GM12878 (cell line): Measurements from ENCODE around the gene CLPTM1. TPM values are rescaled to one million over a fixed set of nuclear protein-coding genes. Genes with fewer than 3 reads are reported as not detected.

Experiments
- BHLHE40 ChIP-seq, 2 experiments: fragments of 450-650 bp in 1 of 2; IDR thresholded peaks; 2 replicates each; pipeline ENCODE4 v1.6.1; 2011 to 2017; ENCODE audit warnings: low read depth in 2 of 2, borderline replicate concordance in 1 of 2, improper control_type of control experiment in 1 of 2, low read length in 1 of 2, mild to moderate bottlenecking in 1 of 2
- CREB1 ChIP-seq: IDR thresholded peaks from 2 replicates; pipeline ENCODE4 v1.6.1; 2012; ENCODE audit warnings: low read depth, mild to moderate bottlenecking, inconsistent platforms
- JUND ChIP-seq: IDR thresholded peaks from 2 replicates; pipeline ENCODE4 v1.6.1; 2012; ENCODE audit warnings: low read depth, mild to moderate bottlenecking, low read length, improper control_type of control experiment, moderate library complexity
- PAX5 ChIP-seq: IDR thresholded peaks from 2 replicates; pipeline ENCODE4 v1.6.1; 2011; ENCODE audit warnings: low read depth, low read length, borderline replicate concordance
- RCOR1 ChIP-seq: conservative IDR thresholded peaks from 2 replicates; pipeline ENCODE4 v1.6.1; 2012; ENCODE audit warnings: low read depth, low read length, improper control_type of control experiment
- REST ChIP-seq: IDR thresholded peaks from 2 replicates; pipeline ENCODE4 v1.6.1; 2012; ENCODE audit warnings: mild to moderate bottlenecking, low read depth, low read length
- SMAD5 ChIP-seq: IDR thresholded peaks from 2 replicates; pipeline ENCODE4 v1.6.1; 2016; ENCODE audit warnings: antibody characterized with exemption, low read depth
- TCF12 ChIP-seq: IDR thresholded peaks from 2 replicates; pipeline ENCODE4 v1.6.1; 2011; ENCODE audit warnings: low read depth, mild to moderate bottlenecking, low read length
- USF1 ChIP-seq: IDR thresholded peaks from 2 replicates; pipeline ENCODE4 v1.6.1; 2011; ENCODE audit warnings: borderline replicate concordance, low read depth, mild to moderate bottlenecking, moderate library complexity, mixed read lengths, low read length; ENCODE audit not compliant: insufficient read depth; ENCODE audit errors: extremely low read length
- polyA plus RNA-seq, 11 experiments: library from polyadenylated mRNA; depleted of rRNA in 4 of 11; unstranded in 6 of 11; stranded (reverse) in 5 of 11; fragments of >200 nt; fragmentation: Nextera tagmentation in 4 of 11; fragmentation: Illumina TruSeq in 1 of 11; extraction: Ambion mirVana in 4 of 11; extraction: Trizol in 1 of 11; gene quantifications; 1 replicate in 1 of 11; 2 replicates in 10 of 11; pipeline versions ENCODE4 v1.2.1 to v1.2.3, GENCODE V29; 2011 to 2016; ENCODE audit warnings: inconsistent platforms in 2 of 11, missing spikeins in 2 of 11, low read depth in 1 of 11
- total RNA-seq, 4 experiments: library from RNA; depleted of rRNA in 3 of 4; stranded (reverse); fragments of >200 nt in 3 of 4; fragmentation: Illumina TruSeq in 1 of 4; extraction: Trizol in 1 of 4; gene quantifications; 2 replicates each; pipeline versions ENCODE4 v1.2.1 to v1.2.3, GENCODE V29; 2013 to 2021
- TF ChIP-seq, protein P1 (sequence below): IDR thresholded peaks from 2 replicates; pipeline ENCODE4 v1.6.1; 2012; ENCODE audit warnings: low read depth, low read length, improper control_type of control experiment
- TF ChIP-seq, protein P2 (sequence below): IDR thresholded peaks from 2 replicates; pipeline ENCODE4 v1.6.1; 2012; ENCODE audit warnings: improper control_type of control experiment, low read depth, low read length; ENCODE audit not compliant: insufficient replicate concordance
- TF ChIP-seq, protein P3 (sequence below): fragments of 450-650 bp; IDR thresholded peaks from 2 replicates; pipeline ENCODE4 v1.6.1; 2017; ENCODE audit warnings: mild to moderate bottlenecking, moderate library complexity

The CLPTM1 gene
- total and polyA plus RNA-seq, 10 of the 15 experiments (the other 5 are each of a cell fraction or from before 2014, with no cell fraction given): 0.42 to 72.6 (median 35.2) TPM

- TF ChIP-seq JUND: no peak
- TF ChIP-seq, protein P1, sequence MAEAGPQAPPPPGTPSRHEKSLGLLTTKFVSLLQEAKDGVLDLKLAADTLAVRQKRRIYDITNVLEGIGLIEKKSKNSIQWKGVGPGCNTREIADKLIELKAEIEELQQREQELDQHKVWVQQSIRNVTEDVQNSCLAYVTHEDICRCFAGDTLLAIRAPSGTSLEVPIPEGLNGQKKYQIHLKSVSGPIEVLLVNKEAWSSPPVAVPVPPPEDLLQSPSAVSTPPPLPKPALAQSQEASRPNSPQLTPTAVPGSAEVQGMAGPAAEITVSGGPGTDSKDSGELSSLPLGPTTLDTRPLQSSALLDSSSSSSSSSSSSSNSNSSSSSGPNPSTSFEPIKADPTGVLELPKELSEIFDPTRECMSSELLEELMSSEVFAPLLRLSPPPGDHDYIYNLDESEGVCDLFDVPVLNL: 0 out of 2 replicates have a peak, but pooled peaks have one; percentile 28
- TF ChIP-seq, protein P2, sequence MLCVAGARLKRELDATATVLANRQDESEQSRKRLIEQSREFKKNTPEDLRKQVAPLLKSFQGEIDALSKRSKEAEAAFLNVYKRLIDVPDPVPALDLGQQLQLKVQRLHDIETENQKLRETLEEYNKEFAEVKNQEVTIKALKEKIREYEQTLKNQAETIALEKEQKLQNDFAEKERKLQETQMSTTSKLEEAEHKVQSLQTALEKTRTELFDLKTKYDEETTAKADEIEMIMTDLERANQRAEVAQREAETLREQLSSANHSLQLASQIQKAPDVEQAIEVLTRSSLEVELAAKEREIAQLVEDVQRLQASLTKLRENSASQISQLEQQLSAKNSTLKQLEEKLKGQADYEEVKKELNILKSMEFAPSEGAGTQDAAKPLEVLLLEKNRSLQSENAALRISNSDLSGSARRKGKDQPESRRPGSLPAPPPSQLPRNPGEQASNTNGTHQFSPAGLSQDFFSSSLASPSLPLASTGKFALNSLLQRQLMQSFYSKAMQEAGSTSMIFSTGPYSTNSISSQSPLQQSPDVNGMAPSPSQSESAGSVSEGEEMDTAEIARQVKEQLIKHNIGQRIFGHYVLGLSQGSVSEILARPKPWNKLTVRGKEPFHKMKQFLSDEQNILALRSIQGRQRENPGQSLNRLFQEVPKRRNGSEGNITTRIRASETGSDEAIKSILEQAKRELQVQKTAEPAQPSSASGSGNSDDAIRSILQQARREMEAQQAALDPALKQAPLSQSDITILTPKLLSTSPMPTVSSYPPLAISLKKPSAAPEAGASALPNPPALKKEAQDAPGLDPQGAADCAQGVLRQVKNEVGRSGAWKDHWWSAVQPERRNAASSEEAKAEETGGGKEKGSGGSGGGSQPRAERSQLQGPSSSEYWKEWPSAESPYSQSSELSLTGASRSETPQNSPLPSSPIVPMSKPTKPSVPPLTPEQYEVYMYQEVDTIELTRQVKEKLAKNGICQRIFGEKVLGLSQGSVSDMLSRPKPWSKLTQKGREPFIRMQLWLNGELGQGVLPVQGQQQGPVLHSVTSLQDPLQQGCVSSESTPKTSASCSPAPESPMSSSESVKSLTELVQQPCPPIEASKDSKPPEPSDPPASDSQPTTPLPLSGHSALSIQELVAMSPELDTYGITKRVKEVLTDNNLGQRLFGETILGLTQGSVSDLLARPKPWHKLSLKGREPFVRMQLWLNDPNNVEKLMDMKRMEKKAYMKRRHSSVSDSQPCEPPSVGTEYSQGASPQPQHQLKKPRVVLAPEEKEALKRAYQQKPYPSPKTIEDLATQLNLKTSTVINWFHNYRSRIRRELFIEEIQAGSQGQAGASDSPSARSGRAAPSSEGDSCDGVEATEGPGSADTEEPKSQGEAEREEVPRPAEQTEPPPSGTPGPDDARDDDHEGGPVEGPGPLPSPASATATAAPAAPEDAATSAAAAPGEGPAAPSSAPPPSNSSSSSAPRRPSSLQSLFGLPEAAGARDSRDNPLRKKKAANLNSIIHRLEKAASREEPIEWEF: no peak
- TF ChIP-seq CREB1: peak; percentile 76
- TF ChIP-seq PAX5: no peak
- TF ChIP-seq, protein P3, sequence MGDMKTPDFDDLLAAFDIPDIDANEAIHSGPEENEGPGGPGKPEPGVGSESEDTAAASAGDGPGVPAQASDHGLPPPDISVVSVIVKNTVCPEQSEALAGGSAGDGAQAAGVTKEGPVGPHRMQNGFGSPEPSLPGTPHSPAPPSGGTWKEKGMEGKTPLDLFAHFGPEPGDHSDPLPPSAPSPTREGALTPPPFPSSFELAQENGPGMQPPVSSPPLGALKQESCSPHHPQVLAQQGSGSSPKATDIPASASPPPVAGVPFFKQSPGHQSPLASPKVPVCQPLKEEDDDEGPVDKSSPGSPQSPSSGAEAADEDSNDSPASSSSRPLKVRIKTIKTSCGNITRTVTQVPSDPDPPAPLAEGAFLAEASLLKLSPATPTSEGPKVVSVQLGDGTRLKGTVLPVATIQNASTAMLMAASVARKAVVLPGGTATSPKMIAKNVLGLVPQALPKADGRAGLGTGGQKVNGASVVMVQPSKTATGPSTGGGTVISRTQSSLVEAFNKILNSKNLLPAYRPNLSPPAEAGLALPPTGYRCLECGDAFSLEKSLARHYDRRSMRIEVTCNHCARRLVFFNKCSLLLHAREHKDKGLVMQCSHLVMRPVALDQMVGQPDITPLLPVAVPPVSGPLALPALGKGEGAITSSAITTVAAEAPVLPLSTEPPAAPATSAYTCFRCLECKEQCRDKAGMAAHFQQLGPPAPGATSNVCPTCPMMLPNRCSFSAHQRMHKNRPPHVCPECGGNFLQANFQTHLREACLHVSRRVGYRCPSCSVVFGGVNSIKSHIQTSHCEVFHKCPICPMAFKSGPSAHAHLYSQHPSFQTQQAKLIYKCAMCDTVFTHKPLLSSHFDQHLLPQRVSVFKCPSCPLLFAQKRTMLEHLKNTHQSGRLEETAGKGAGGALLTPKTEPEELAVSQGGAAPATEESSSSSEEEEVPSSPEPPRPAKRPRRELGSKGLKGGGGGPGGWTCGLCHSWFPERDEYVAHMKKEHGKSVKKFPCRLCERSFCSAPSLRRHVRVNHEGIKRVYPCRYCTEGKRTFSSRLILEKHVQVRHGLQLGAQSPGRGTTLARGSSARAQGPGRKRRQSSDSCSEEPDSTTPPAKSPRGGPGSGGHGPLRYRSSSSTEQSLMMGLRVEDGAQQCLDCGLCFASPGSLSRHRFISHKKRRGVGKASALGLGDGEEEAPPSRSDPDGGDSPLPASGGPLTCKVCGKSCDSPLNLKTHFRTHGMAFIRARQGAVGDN: no peak
- TF ChIP-seq RCOR1: no peak
- TF ChIP-seq SMAD5: peak; percentile 69; the same call in 1 of the 2 replicates
- TF ChIP-seq BHLHE40 (IDR thresholded peaks at IDR 0.05; ENCODE audit: borderline replicate concordance in 1 of 2, low read depth in 2 of 2, low read length in 1 of 2): peak in 1 of 2 experiments; percentile 66; a peak in 1 of 4 replicates
- no peak for TF ChIP-seq REST
- no peak for TF ChIP-seq TCF12
- TF ChIP-seq USF1: no peak
These were observed 84.0 kb downstream of the CLPTM1 start, which contains the start of gene CLASRP (continued) for GRCh38 chr19:45038931-45039893.
